Panc1 (cell line): ENCODE results near the gene RHOH.

Source experiments
- CTCF ChIP-seq: fragments of 450-650 bp; IDR thresholded peaks from 2 replicates; pipeline ENCODE4 v1.5.1; 2017; ENCODE audit warnings: mild to moderate bottlenecking
- POLR2AphosphoS5 ChIP-seq: IDR thresholded peaks from 2 replicates; pipeline ENCODE4 v1.6.1; 2012; ENCODE audit warnings: mild to moderate bottlenecking, low read depth, low read length, moderate library complexity
- REST ChIP-seq, 2 experiments: IDR thresholded peaks; 2 replicates each; pipeline ENCODE4 v1.6.1; 2011 to 2012; ENCODE audit warnings: low read depth in 2 of 2, control low read depth in 1 of 2, low read length in 1 of 2, mild to moderate bottlenecking in 1 of 2, moderate library complexity in 1 of 2; ENCODE audit not compliant: insufficient read depth in 1 of 2
- SIN3A ChIP-seq: IDR thresholded peaks from 2 replicates; pipeline ENCODE4 v1.6.1; 2012; ENCODE audit warnings: low read depth, mild to moderate bottlenecking, low read length, moderate library complexity, borderline replicate concordance; ENCODE audit not compliant: insufficient read depth

- TF ChIP-seq CTCF = no peak
- TF ChIP-seq POLR2AphosphoS5 = no peak
- no peak for TF ChIP-seq SIN3A
- TF ChIP-seq REST (IDR thresholded peaks at IDR 0.05; ENCODE audit: insufficient read depth in 1 of 2, low read depth in 2 of 2, low read length in 1 of 2) = no peak
Measured at GRCh38 chr4:40233227-40233626, 36.4 kb downstream of the RHOH start.
